GM23338 (cell line): ENCODE results near the gene TTC16. TPM values are rescaled to one million over a fixed set of nuclear protein-coding genes. Genes with fewer than 3 reads are reported as not detected.

Experiments used
- ATAC-seq: fragments of 200-7000 bp; cut with Tn5 transposase; 3 replicates; pipeline ENCODE4 v1.9.1; 2020
- DNase-seq: peaks from one replicate; pipeline ENCODE4 v3.0.0-alpha.2; 2015; ENCODE audit warnings: low spot score
- H2AFZ ChIP-seq: fragments of 200-600 bp; sonication (generic); 2 replicates; pipeline ENCODE4 v1.8.0; 2016; ENCODE audit warnings: antibody characterized with exemption, mild to moderate bottlenecking, moderate library complexity
- H3F3A ChIP-seq: fragments of 200-600 bp; sonication (generic); replicated peaks from 2 replicates; pipeline ENCODE4 v1.8.0; 2017; ENCODE audit warnings: antibody characterized with exemption, mixed run types, low read depth
- H3K27ac ChIP-seq: fragments of 200-600 bp; sonication (generic); 2 replicates; pipeline ENCODE4 v1.6.1; 2016; ENCODE audit warnings: low read depth
- H3K27me3 ChIP-seq: fragments of 200-600 bp; sonication (generic); 2 replicates; pipeline ENCODE4 v1.8.0; 2016; ENCODE audit warnings: mild to moderate bottlenecking, mixed run types, moderate library complexity; ENCODE audit not compliant: insufficient read depth
- H3K36me3 ChIP-seq: fragments of 200-600 bp; sonication (generic); 2 replicates; pipeline ENCODE4 v1.8.0; 2016; ENCODE audit warnings: mild to moderate bottlenecking; ENCODE audit not compliant: insufficient read depth
- H3K4me1 ChIP-seq: fragments of 200-600 bp; sonication (generic); 2 replicates; pipeline ENCODE4 v1.8.0; 2016; ENCODE audit warnings: mild to moderate bottlenecking, moderate library complexity; ENCODE audit not compliant: insufficient read depth
- H3K4me2 ChIP-seq: fragments of 200-600 bp; sonication (generic); 2 replicates; pipeline ENCODE4 v1.7.1; 2017; ENCODE audit warnings: mixed run types
- H3K4me3 ChIP-seq: fragments of 200-600 bp; sonication (generic); 2 replicates; pipeline ENCODE4 v1.6.1; 2016; ENCODE audit warnings: mixed run types
- H3K79me2 ChIP-seq: fragments of 200-600 bp; sonication (generic); replicated peaks from 2 replicates; pipeline ENCODE4 v1.8.0; 2017; ENCODE audit warnings: mild to moderate bottlenecking; ENCODE audit not compliant: insufficient read depth
- H3K9me2 ChIP-seq: fragments of 200-600 bp; sonication (generic); 2 replicates; pipeline ENCODE4 v1.8.0; 2017; ENCODE audit not compliant: insufficient read depth
- H4K20me1 ChIP-seq: fragments of 200-600 bp; sonication (generic); replicated peaks from 2 replicates; pipeline ENCODE4 v1.8.0; 2017; ENCODE audit warnings: mild to moderate bottlenecking; ENCODE audit not compliant: insufficient read depth
- H3K27ac Mint-ChIP-seq: 2 replicates; pipeline ENCODE4 v1.8.0; 2020; ENCODE audit warnings: inconsistent platforms, mild to moderate bottlenecking, moderate library complexity, mixed read lengths
- H3K27me3 Mint-ChIP-seq: 3 replicates; pipeline ENCODE4 v1.8.0; 2022; ENCODE audit warnings: low read depth, mild to moderate bottlenecking, moderate library complexity, mixed read lengths, inconsistent platforms; ENCODE audit not compliant: insufficient read depth, poor library complexity
- H3K36me3 Mint-ChIP-seq: 3 replicates; pipeline ENCODE4 v1.8.0; 2021; ENCODE audit warnings: low read depth, mild to moderate bottlenecking, inconsistent platforms, moderate library complexity, mixed read lengths
- H3K4me1 Mint-ChIP-seq: 3 replicates; pipeline ENCODE4 v1.8.0; 2020; ENCODE audit warnings: mild to moderate bottlenecking, inconsistent platforms, mixed read lengths
- H3K4me3 Mint-ChIP-seq: 3 replicates; pipeline ENCODE4 v1.8.0; 2021; ENCODE audit warnings: moderate library complexity, mild to moderate bottlenecking, inconsistent platforms, mixed read lengths
- H3K9me3 Mint-ChIP-seq: 3 replicates; pipeline ENCODE4 v1.8.0; 2020; ENCODE audit warnings: moderate library complexity, mild to moderate bottlenecking, inconsistent platforms, mixed read lengths
- CREB1 ChIP-seq: fragments of 250-450 bp; sonication (Bioruptor Pico); IDR thresholded peaks from 2 replicates; pipeline ENCODE4 v1.5.0; 2020; ENCODE audit warnings: low read depth, mild to moderate bottlenecking, moderate library complexity
- JUNB ChIP-seq: IDR thresholded peaks from one replicate; pipeline ENCODE4 v1.6.1; 2016; ENCODE audit warnings: antibody characterized with exemption; ENCODE audit not compliant: unreplicated experiment
- POLR2AphosphoS5 ChIP-seq: IDR thresholded peaks from 2 replicates; pipeline ENCODE4 v1.6.1; 2016; ENCODE audit warnings: antibody characterized with exemption, low read depth
- STAT1 ChIP-seq: IDR thresholded peaks from one replicate; pipeline ENCODE4 v1.6.1; 2016; ENCODE audit warnings: antibody characterized with exemption; ENCODE audit not compliant: unreplicated experiment
- polyA plus RNA-seq: library from polyadenylated mRNA; unstranded; fragments of >200 nt; fragmentation: Nextera tagmentation; extraction: Ambion mirVana; gene quantifications from 2 replicates; pipeline ENCODE4 v1.2.1, GENCODE V29; 2016
- total RNA-seq: library from RNA; depleted of rRNA; stranded (reverse); fragments of >200 nt; shearing (Covaris generic); gene quantifications from 2 replicates; pipeline ENCODE4 v1.2.3, GENCODE V29; 2014
- TF ChIP-seq, protein P1 (sequence below), 2 experiments: fragments of 200-600 bp in 1 of 2; sonication (generic) in 1 of 2; conservative IDR thresholded peaks; 2 replicates each; pipeline versions ENCODE4 v1.5.1 to v1.6.1; 2016 to 2017; ENCODE audit warnings: antibody characterized with exemption in 2 of 2, low read depth in 2 of 2, mild to moderate bottlenecking in 2 of 2, moderate library complexity in 1 of 2
- TF ChIP-seq, protein P2 (sequence below): IDR thresholded peaks from one replicate; pipeline ENCODE4 v1.6.1; 2018; ENCODE audit warnings: antibody characterized with exemption; ENCODE audit not compliant: unreplicated experiment

The TTC16 gene
- total and polyA plus RNA-seq, 2 experiments from 2014 or later, result not detected

DNA sequence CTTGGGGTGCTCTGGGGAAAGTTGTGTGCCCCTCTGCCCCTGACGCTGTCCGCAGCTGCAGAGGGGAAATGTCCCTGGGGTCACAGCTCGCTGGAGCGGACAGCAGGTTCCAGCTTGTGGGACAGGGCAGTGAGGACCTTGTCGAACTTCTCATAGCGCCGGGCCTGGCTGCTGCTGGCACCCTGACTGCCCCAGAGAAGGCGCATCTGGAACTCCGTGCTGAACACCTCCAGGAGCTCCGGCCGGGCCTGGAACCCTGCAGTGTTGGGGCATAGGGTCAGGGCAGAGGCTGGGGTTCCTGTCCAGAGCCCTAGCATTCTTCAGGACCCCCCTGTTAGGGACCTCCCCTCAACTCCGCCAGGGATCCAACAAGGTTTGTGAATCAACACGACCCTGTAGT, 22.8 kb downstream of the TTC16 start (continued):
- TF ChIP-seq, protein P1, sequence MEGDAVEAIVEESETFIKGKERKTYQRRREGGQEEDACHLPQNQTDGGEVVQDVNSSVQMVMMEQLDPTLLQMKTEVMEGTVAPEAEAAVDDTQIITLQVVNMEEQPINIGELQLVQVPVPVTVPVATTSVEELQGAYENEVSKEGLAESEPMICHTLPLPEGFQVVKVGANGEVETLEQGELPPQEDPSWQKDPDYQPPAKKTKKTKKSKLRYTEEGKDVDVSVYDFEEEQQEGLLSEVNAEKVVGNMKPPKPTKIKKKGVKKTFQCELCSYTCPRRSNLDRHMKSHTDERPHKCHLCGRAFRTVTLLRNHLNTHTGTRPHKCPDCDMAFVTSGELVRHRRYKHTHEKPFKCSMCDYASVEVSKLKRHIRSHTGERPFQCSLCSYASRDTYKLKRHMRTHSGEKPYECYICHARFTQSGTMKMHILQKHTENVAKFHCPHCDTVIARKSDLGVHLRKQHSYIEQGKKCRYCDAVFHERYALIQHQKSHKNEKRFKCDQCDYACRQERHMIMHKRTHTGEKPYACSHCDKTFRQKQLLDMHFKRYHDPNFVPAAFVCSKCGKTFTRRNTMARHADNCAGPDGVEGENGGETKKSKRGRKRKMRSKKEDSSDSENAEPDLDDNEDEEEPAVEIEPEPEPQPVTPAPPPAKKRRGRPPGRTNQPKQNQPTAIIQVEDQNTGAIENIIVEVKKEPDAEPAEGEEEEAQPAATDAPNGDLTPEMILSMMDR (conservative IDR thresholded peaks at IDR 0.05; ENCODE audit: low read depth in 2 of 2), result no peak
- TF ChIP-seq JUNB, result no peak
- no peak for TF ChIP-seq POLR2AphosphoS5
- TF ChIP-seq STAT1, result no peak
- TF ChIP-seq, protein P2, sequence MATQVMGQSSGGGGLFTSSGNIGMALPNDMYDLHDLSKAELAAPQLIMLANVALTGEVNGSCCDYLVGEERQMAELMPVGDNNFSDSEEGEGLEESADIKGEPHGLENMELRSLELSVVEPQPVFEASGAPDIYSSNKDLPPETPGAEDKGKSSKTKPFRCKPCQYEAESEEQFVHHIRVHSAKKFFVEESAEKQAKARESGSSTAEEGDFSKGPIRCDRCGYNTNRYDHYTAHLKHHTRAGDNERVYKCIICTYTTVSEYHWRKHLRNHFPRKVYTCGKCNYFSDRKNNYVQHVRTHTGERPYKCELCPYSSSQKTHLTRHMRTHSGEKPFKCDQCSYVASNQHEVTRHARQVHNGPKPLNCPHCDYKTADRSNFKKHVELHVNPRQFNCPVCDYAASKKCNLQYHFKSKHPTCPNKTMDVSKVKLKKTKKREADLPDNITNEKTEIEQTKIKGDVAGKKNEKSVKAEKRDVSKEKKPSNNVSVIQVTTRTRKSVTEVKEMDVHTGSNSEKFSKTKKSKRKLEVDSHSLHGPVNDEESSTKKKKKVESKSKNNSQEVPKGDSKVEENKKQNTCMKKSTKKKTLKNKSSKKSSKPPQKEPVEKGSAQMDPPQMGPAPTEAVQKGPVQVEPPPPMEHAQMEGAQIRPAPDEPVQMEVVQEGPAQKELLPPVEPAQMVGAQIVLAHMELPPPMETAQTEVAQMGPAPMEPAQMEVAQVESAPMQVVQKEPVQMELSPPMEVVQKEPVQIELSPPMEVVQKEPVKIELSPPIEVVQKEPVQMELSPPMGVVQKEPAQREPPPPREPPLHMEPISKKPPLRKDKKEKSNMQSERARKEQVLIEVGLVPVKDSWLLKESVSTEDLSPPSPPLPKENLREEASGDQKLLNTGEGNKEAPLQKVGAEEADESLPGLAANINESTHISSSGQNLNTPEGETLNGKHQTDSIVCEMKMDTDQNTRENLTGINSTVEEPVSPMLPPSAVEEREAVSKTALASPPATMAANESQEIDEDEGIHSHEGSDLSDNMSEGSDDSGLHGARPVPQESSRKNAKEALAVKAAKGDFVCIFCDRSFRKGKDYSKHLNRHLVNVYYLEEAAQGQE, result no peak

DNA sequence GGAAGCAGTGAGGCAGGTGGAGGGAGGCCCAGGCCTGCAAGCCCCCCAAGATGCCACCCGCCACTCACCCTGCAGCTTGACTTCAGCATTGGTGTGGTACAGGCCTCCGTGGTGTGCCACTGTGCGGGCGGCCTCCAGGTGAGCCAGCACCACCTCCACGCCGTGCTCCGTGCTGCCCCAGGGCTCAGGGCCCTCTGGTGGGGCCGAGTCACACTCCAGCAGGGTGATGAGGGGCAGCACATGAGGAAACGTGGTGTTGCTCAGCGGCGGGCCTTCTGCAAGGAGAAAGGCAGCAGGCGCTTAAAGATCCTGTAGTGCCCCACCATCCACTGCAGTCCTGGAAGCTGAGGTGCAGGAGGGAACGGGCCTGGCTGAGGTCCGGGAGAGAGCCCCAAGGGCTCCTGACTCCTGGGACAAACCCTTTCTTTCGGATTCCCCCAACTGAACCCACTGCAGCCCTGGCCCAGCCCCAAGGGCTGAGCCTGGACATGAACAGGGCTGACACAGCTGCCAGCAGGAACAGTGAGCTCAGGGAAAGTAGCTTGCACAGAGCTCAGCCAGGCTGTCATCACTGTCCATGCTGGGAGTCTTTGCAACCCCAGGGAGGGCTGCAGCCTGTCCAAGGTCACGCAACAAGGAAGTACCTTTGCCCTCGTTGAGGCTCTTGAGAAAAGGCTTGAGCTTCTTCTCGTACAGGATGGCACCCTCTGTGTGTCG, 23.9 kb downstream of the TTC16 start:
- Histone ChIP-seq H3F3A (0 out of 2 replicates have a peak, but pooled peaks cover 3% of the 10 kb centered on the region), H4K20me1 (no peaks in the 10 kb centered on the region; the same call in 1 of the 2 replicates), H3K79me2 (no peaks in the 10 kb centered on the region), H2AFZ (no peak overlapping the region), H3K27me3 (no peaks in the 10 kb centered on the region), H3K9me2 (no peaks in the 10 kb centered on the region), H3K4me1 (peaks cover 2% of the 10 kb centered on the region; the same call in 1 of the 2 replicates), H3K36me3 (no peaks in the 10 kb centered on the region), H3K4me2 (no peak overlapping the region), H3K27ac (no peak overlapping the region), H3K4me3 (no peak overlapping the region)
- Mint-ChIP-seq H3K9me3 (no peaks in the 10 kb centered on the region; the same call in 2 of the 3 replicates), H3K27ac (no peak overlapping the region), H3K4me3 (no peak overlapping the region), H3K27me3 (peaks cover 11% of the 10 kb centered on the region), H3K36me3 (no peaks in the 10 kb centered on the region), H3K4me1 (peaks cover 6% of the 10 kb centered on the region)
- ATAC-seq, result no peak
- no peak for DNase-seq
- TF ChIP-seq JUNB (no peak), CREB1 (CRISPR knock-in tag) (no peak)
- TF ChIP-seq, protein P2, result no peak
